HG02981 (cell line): Measurements from ENCODE around the gene LHX4.
"Not testable (repeated sequence)": the region's sequence is repeated elsewhere in the genome, so short reads cannot be mapped to it uniquely, and the experiment has no call there.

Experiments
- ATAC-seq: cut with Tn5 transposase; IDR thresholded peaks from one replicate; pipeline ENCODE4 v1.9.1; 2021; ENCODE audit warnings: mild to moderate bottlenecking, moderate library complexity; ENCODE audit not compliant: unreplicated experiment

LHX4 gene

GRCh38 chr1:180196436-180197003 is 33.5 kb upstream of the LHX4 start:
- no peak for ATAC-seq

GRCh38 chr1:180197231-180197630 is 32.8 kb upstream of the LHX4 start:
- no peak for ATAC-seq

GRCh38 chr1:180198196-180198595 is 31.9 kb upstream of the LHX4 start:
- no peak for ATAC-seq

- ATAC-seq = no peak
Observed at GRCh38 chr1:180198611-180199010, 31.5 kb upstream of the LHX4 start.

GRCh38 chr1:180199018-180199417 is 31.0 kb upstream of the LHX4 start:
- no peak for ATAC-seq

- ATAC-seq = no peak
Observed at GRCh38 chr1:180201451-180202200, 28.4 kb upstream of the LHX4 start.

GRCh38 chr1:180202588-180202987 is 27.5 kb upstream of the LHX4 start:
- ATAC-seq = not testable (repeated sequence)

- ATAC-seq = no peak
Observed at GRCh38 chr1:180204231-180204630, 25.8 kb upstream of the LHX4 start.

GRCh38 chr1:180206581-180206980 is 23.5 kb upstream of the LHX4 start:
- ATAC-seq = no peak

- no peak for ATAC-seq
Observed at GRCh38 chr1:180208264-180208663, 21.8 kb upstream of the LHX4 start.

- no peak for ATAC-seq
Observed at GRCh38 chr1:180210008-180210620, 19.9 kb upstream of the LHX4 start.

GRCh38 chr1:180211156-180211859 is 18.8 kb upstream of the LHX4 start:
- no peak for ATAC-seq

- ATAC-seq = no peak
Observed at GRCh38 chr1:180211860-180212229, 18.2 kb upstream of the LHX4 start.

GRCh38 chr1:180213401-180214170 is 16.5 kb upstream of the LHX4 start:
- no peak for ATAC-seq

- ATAC-seq = no peak
Observed at GRCh38 chr1:180215856-180216625, 14.0 kb upstream of the LHX4 start.

GRCh38 chr1:180217006-180217405 is 13.1 kb upstream of the LHX4 start:
- no peak for ATAC-seq

GRCh38 chr1:180218806-180219765 is 11.0 kb upstream of the LHX4 start:
- no peak for ATAC-seq

- ATAC-seq = no peak
Observed at GRCh38 chr1:180219776-180220175, 10.3 kb upstream of the LHX4 start.

- no peak for ATAC-seq
Observed at GRCh38 chr1:180221462-180221861, 8.6 kb upstream of the LHX4 start.
